Ramos (cell line): ENCODE results near the gene P2RY10.
"Not testable (repeated sequence)": the region's sequence is repeated elsewhere in the genome, so short reads cannot be mapped to it uniquely, and the experiment has no call there.

Source experiments
- in situ Hi-C: fragments of 300-500 bp; cut with MboI; formaldehyde crosslinking; loops from one replicate; pipeline ENCODE4 v1.14.3; 2022; ENCODE audit warnings: low sequenced_read_pairs; ENCODE audit not compliant: unreplicated experiment

The P2RY10 gene

DNA sequence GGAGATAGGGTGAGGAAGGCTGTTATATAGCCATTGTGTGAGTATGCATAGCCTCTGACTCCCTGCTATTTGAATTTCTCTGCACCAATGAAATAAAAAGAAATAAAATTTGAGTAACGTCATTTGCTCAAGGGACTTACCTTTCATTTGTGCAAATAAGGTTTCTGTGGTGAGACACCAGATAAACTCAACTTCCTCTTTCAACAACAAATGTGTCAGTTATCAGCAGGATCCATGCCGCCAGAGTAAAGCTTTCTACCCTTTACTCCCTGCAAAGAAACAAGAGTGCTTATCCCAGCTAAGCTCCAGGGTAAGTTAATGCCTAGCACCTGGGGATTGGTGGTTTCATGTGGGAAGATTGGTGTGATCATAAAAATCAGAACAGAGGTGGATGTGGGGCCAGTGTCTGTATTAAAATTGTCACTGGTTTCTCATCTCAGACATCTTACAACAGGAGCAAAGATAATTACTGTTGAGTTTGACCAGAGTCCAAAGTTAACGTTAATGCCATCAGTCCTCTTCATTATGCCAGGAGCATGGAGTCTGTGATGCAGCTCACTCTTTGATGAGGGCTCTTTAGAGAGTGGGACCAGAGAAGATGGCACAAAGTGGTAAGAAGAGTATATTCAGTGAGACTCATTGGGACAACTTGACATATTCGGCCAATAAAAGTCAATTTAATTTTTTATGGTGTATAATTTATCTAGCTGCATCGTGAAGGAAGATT, at the start of gene P2RY10:
P2RY10 (plus strand) TSS at position 206 of the 727 bp plus-strand sequence. CDS start 15,130 bp downstream, outside the sequence.
- in situ Hi-C loops = no loop called here

- in situ Hi-C loops = no loop called here
Measured at GRCh38 chrX:78922754-78923153, 22.4 kb upstream of the P2RY10 start.

GRCh38 chrX:78923198-78924015, 21.8 kb upstream of the P2RY10 start:
- in situ Hi-C loops = no loop called here

- in situ Hi-C loops = no loop called here
Measured at GRCh38 chrX:78931814-78932213, 13.4 kb upstream of the P2RY10 start.

- in situ Hi-C loops = no loop called here
Measured at GRCh38 chrX:78934866-78935265, 10.3 kb upstream of the P2RY10 start.

DNA sequence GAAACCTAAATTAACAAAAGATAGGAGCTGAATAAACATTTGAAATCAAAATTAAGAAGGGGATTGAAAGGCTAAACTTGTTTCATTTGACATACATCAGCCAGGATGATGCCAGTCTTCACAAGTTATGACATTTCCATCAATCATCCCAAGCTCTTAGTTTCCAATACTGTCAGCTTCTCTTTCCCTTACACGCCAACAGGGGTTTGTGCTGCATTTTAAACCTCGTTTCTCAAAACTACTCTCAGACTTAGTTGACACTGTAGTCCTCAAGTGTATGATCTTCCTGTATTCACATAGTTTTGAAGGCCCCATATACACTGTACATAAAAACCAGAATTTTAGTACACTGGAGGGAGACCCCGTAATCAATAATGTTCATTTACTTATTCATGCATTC, 840 bp upstream of the P2RY10 start:
- in situ Hi-C loops = no loop called here

GRCh38 chrX:78946178-78946931, 1.2 kb downstream of the P2RY10 start:
- in situ Hi-C loops = no loop called here

- in situ Hi-C loops = no loop called here
Measured at GRCh38 chrX:78950009-78950835, 5.0 kb downstream of the P2RY10 start.

- in situ Hi-C loops = no loop called here
Measured at GRCh38 chrX:78957049-78957767, 12.0 kb downstream of the P2RY10 start.

DNA sequence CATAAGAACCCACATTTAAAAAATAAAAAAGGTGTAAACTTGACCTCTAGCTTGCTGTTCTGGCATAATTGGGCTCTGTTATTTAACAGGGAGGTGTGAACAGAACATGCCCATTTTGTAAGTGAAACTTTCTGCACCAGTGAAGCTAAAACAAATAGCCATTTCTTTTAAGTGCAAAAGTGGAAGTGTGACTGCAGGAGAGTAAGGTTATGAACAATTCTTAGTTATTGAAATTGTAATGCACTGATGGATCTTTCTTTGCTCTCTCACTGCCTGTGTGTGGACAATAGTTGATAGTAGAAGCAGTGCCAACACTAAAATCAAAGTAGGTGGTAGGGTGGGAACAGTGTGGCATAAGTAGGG, 12.6 kb downstream of the P2RY10 start:
- in situ Hi-C loops = no loop called here

- in situ Hi-C loops = no loop called here
Measured at GRCh38 chrX:78958419-78959116, 13.4 kb downstream of the P2RY10 start.

DNA sequence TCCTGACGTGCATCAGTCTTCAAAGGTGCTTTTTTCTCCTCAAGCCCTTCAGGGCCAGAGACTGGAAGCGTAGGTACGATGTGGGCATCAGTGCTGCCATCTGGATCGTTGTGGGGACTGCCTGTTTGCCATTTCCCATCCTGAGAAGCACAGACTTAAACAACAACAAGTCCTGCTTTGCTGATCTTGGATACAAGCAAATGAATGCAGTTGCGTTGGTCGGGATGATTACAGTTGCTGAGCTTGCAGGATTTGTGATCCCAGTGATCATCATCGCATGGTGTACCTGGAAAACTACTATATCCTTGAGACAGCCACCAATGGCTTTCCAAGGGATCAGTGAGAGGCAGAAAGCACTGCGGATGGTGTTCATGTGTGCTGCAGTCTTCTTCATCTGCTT, 15.7 kb downstream of the P2RY10 start:
- in situ Hi-C loops = no loop called here

- in situ Hi-C loops = no loop called here
Measured at GRCh38 chrX:78964598-78964997, 19.4 kb downstream of the P2RY10 start.

DNA sequence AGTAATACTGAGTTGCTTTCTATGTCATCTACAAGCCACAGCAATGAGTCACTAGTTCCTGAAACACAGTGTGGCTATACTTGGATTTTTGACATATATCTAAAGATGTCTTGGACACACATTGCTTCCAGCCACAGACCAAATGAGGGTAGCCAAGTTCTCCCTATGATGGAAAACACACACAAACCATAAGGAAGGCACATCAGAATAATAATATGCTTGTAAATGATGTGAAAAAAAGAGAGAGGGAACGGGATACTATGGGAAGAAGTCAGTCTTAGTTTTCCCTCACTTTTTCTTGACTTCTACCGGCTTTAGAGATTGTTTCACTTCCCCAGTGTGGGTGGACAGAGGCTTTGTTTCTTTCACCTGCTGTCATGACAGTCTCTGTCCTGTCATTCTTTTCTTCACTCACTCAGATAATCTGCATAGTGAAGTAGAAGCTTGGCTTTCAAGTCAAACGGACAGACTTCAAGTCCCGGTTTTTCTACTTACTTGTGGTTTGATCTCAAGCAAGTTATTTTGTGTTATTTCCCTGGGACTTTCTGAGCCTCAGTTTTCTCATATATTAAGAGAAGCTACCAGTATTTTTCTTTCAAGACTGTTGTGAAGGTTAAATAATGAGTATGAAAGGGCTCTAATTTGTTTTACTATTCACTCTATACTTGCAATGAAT, 34.7 kb downstream of the P2RY10 start:
- in situ Hi-C loops = no loop called here

DNA sequence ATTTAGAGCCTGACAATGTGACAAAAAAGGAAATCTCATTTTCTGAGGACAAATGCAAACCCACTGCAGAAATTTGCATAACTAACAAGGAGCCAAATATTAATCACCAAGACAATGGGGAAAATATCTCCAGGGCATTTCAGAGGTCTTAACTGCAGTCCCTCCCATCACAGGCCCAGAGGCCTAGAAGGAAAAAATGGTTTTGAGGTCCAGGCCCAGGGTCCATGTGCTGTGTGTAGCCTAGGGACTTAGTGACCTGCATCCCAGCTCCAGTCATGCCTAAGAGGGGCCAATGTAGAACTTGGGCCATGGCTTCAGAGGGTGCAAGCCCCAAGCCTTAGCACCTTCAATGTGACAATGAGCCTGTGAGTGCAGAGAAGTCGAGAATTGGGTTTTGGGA, 44.2 kb downstream of the P2RY10 start:
- in situ Hi-C loops = no loop called here

DNA sequence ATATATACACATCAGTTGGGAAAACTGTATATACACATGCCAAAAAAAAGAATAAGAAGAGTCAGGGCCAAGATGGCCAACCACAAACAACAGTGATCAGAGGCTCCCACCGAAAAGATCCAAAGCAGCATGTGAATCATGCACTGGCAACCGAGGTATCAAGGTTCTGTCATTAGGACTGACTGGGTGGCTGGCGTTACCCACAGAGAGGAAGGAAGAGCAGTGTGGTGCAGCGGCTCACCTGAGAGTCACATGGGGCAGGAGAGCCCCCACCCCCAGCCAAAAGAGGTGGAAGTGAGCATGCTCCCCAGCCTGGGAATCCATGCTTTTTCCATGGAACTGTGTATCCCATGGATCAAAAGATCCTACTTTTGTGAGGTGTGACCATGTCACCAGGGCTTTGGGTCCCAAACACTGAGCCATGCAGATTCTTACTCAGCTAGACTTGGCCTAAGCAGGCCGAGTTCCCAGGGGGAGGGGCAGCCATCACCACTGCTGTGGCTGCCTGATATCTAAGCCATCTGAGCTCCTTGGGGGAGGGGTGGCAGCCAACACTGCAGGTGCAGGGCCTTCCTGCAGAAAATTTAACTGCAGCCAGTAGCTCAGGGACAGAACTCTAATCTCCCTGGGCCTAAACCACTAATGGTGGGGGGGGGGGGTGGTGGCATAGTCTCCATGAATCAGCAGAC, 52.8 kb downstream of the P2RY10 start:
- in situ Hi-C loops = no loop called here

DNA sequence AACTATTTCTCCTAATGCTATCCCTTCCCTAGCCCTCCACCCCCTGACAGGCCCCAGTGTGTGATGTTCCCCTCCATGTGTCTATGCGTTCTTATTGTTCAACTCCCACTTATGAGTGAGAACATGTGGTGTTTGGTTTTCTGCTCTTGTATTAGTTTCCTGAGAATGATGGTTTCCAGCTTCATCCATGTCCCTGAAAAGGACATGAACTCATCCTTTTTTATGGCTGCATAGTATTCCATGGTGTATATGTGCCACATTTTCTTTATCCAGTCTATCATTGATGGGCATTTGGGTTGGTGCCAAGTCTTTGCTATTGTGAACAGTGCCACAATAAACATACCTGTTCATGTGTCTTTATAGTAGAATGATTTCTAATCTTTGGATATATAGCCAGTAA, 62.3 kb downstream of the P2RY10 start:
- in situ Hi-C loops = not testable (repeated sequence)
